GM20000 (cell line): ENCODE data around the gene GGT7.
"Not testable (repeated sequence)": the region's sequence is repeated elsewhere in the genome, so short reads cannot be mapped to it uniquely, and the experiment has no call there.

ENCODE experiments used
- DNase-seq: peaks from one replicate; pipeline ENCODE4 v3.0.0; 2012; ENCODE audit warnings: low spot score
- TF ChIP-seq, protein P1 (sequence below): IDR thresholded peaks from 2 replicates; pipeline ENCODE4 v1.5.1; 2012; ENCODE audit warnings: mild to moderate bottlenecking, control low read depth; ENCODE audit errors: extremely low read depth, missing control alignments

GGT7 gene

DNA sequence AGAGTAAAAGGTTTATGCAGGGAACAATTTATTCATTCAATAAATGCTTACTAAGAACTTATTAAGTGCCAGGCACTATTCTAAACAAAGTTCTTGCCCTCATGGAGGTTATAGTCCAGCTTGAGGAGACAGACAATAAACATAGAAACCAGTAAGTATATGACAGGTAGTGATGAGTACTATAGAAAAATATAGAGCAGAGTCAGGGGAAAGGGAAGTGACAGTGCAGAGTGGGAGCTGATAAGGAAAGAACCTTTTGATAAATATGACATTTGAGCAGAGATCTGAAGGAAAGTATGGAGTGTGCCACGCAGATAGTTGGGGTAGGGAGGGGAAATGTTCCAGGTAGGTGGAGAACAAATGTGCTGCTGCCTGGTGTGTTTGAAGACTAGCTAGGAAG lies 15.8 kb upstream of the GGT7 start:
- TF ChIP-seq, protein P1, sequence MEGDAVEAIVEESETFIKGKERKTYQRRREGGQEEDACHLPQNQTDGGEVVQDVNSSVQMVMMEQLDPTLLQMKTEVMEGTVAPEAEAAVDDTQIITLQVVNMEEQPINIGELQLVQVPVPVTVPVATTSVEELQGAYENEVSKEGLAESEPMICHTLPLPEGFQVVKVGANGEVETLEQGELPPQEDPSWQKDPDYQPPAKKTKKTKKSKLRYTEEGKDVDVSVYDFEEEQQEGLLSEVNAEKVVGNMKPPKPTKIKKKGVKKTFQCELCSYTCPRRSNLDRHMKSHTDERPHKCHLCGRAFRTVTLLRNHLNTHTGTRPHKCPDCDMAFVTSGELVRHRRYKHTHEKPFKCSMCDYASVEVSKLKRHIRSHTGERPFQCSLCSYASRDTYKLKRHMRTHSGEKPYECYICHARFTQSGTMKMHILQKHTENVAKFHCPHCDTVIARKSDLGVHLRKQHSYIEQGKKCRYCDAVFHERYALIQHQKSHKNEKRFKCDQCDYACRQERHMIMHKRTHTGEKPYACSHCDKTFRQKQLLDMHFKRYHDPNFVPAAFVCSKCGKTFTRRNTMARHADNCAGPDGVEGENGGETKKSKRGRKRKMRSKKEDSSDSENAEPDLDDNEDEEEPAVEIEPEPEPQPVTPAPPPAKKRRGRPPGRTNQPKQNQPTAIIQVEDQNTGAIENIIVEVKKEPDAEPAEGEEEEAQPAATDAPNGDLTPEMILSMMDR = no peak

DNA sequence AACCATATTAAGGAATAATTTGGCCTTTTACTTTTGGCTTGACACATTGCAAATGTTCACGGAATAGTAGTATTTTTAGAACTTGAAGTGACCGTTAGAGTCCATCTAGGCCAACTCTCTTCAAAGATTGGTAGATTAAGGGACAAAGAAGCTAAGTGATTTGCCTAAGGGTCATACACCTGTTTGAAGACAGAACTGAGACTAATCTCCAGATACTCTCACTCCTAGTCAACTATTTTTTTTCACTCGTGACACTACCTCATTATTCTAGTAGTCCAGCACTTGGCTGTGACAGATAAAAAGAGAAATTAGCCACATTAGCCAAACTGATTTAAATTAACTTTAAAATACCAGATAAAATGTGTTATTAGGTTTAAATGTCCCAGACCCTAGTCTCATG lies 14.4 kb upstream of the GGT7 start:
- TF ChIP-seq, protein P1 = no peak
- peak; percentile 22 for DNase-seq

More for the DNA sequence above, 15.8 kb upstream of the GGT7 start:
- no peak for DNase-seq

DNA sequence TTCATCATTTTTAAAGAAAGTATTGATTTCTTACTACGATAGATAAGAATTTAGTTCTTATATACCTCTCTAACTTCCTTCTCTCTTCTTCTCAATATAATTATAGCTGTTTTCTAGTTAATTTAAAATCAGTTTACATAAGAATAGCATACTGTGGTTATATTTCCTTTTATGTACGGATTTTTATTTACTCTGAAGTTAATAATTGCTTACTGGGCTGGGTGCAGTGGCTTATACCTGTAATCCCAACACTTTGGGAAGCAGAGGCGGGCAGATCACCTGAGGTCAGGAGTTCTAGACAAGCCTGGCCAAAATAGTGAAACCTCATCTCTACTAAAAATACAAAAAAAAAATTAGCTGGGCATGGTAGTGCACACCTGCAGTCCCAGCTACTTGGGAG lies 13.5 kb upstream of the GGT7 start:
- no peak for DNase-seq
- TF ChIP-seq, protein P1 = no peak

DNA sequence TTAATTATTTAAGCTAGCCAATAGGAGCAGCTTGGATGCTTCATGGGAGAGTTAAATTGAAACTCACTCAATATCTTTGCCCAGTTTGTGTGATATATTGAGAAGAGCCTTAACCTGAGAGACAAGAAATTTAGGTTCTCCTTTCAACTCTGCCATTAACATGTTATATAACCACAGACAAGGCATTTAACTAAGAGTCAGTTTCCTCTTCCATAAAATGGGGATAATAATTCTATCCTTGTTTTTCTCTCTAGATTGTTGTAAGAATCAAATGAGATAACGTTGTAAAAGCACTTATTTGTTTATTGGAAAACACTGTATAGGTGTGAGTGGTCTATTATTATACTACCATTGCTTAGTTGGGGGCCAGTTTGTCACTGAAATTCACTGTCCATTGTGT lies 11.6 kb upstream of the GGT7 start:
- TF ChIP-seq, protein P1 = no peak
- DNase-seq = no peak

DNA sequence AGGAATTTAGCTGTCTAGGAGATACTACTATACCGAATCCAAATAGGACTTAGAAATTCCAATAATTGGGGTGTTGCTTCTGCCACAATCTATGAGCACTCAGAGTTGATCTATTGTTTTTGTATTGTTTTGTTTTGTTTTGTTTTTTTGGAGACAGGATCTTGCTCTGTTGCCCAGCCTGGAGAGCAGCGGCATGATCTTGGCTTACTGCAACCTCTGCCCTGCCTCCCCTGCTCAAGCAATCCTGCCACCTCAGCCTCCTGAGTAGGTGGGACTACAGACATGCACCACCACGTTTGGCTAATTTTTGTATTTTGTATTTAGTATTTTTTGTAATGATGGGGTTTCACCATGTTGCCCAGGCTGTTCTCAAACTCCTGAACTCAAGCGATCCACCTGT lies 11.2 kb upstream of the GGT7 start:
- no peak for DNase-seq
- TF ChIP-seq, protein P1 = no peak

DNA sequence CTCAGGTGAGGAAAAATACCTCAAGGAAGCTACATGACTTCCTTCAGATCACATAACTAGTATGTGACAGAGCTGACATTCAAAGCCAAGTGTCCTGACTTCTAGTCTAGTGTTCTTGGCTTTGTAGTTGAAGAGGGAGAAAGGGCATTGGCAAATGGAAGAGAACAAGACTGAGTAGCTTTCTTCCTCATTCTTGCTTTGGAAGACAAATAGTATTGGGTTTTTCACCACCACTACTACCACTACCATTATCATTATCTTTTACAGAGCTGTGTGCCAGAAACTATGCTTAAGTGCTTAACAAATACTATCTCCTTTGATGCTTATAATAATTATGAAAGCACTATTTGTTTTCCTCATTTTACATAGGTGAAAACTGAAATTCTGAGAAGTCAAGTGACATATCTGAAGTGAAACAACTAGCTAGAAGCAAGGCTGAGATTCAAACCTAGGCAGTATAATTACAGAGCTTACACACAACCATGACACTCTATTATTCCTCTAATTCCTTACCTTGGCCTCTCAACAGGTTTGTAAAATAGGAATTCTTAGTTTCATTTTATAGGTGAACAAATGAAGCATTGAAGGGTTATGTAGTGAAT lies 10.5 kb upstream of the GGT7 start:
- TF ChIP-seq, protein P1 = no peak
- DNase-seq = no peak

DNA sequence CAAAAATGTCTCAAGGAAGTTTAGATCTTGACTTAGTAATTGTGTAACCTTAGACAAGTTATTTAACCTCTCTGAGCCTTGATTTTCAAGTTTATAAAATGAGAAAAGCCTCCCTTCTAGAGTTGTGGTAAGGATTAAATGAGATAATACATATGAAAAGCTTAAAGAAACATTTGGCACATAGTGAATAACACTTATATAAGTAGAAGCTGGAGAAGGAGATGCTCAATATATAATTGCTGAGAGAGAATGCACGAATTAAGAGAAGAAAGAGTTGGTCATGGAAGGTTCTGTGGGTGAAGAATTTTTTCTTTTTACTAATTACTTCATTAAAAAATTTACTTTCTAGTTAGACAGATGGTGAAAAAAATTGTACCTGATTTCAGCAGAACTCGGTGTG lies 9.0 kb upstream of the GGT7 start:
- TF ChIP-seq, protein P1 = no peak
- DNase-seq = no peak

DNA sequence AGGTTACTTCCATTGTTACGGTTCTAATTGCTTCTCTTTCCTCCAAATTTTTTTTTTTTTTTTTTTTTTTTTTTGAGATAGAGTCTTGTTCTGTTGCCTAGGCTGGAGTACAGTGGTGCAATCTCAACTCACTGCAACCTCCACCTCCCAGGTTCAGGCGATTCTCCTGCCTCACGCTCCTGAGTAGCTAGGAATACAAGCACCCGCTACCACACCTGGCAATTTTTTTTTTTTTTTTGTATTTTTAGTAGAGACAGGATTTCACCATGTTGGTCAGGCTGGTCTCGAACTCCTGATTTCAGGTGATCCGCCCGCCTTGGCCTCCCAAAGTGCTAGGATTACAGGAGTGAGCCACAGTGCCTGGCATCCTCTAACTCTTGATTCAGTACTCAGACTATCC lies 8.3 kb upstream of the GGT7 start:
- not testable (repeated sequence) for DNase-seq
